Stimulated activated CD8-positive, alpha-beta memory T cell treated with anti-CD3 and anti-CD28 coated beads, Interleukin-4, amount 100 ng/mL, for 48 hours (primary cell): ENCODE results near the gene ZMYM3.
"Not testable (repeated sequence)": the region's sequence is repeated elsewhere in the genome, so short reads cannot be mapped to it uniquely, and the experiment has no call there.

Experiments used
- DNase-seq: peaks from one replicate; pipeline ENCODE4 v3.0.0-alpha.2; 2020

Gene ZMYM3

GRCh38 chrX:71254092-71254963 is at the start of gene ZMYM3:
ZMYM3 (minus strand) TSS chrX:71254140; CDS start chrX:71253255, 885 bp downstream.
- DNase-seq = peak; percentile 81

DNA sequence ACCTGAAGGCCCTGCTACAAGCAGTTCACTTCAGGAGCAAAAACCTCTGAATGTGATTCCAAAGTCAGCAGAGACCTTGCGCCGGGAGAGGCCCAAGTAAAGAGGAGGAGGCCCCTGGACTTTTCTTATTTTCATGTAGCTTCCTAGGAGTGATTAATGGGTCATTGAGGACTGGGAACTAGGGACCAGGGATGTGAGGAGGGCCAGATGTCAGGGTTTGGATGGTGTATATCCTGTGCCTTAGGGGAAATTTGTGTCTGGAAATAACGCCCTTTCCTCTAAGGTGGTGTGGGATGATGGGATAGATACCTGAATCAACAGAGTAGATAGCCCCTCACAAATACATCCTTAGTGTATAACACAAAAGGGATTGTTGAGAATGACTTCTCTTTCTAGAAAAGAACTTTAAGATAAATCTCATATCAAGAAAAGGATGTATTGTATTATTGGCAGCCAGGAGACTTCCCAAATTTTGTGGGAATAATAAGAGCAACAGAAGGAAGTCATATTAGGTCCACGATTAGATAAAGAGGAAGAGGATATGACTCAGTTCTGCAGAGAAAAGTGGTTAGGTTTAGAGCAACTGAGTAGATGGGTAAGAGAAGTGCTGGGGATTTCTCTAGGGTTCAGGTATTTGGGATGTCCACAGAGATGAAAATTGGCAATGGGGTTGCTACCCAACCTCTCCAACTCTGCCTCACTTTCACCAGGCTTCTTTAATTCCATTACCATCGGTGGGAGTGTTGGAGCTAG is 48.7 kb upstream of the ZMYM3 start:
- DNase-seq = no peak

DNA sequence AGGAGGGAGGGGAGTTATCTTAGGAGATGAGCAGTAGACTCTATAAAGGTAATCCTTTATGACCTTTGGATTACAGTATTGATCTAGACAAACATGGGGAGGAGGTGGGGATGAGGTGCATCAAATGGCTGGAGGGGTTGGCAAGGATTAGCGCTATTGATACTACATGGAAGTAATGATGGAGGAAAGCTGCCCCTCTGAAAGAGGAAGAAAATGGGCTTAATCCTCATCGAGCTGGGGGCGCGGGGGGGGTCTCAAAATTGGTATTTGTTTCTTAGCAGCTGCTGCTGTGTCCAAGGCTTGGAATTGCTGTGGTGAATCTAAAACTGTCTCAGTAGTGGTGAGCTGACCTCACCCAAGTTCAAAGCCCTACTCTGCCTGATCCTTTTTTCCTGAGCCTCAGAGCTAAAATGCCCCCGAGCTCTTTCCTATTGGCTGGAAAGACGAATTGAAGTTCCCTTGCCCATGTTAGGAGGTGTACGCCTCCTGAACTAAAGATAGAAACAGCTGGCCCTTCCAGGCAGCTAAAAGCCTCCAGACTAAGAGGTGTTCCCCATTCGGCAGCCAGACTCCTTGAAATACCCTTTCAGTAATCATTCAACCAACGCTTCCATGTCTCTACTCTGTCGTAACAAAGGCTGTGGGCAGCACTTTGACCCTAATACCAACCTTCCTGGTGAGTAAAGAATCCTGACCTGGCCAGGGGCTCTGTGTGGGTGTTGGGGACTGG is 47.4 kb upstream of the ZMYM3 start, which contains the start of gene ITGB1BP2:
TSS of gene ITGB1BP2 (plus strand) at position 556 of the 730 bp plus-strand sequence. CDS start at position 613, 57 bp downstream.
- no peak for DNase-seq

GRCh38 chrX:71300495-71300894 is 46.6 kb upstream of the ZMYM3 start:
- DNase-seq = not testable (repeated sequence)

DNA sequence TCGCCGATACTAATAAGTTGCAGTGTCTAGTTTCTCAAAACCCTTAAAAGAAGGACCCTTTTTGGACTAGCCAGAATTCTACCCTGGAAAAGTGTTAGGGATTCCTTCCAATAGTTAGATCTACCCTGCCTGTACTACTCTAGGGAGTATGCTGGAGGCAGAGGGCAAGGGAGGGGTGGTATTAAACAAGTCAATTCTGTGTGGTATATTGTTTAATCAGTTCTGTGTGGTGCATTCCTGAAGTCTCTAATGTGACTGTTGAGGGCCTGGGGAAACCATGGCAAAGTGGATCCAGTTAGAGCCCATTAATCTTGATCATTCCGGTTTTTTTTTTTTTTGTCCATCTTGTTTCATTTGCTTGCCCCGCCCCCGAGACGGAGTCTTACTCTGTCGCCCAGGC is 46.1 kb upstream of the ZMYM3 start:
- not testable (repeated sequence) for DNase-seq

DNA sequence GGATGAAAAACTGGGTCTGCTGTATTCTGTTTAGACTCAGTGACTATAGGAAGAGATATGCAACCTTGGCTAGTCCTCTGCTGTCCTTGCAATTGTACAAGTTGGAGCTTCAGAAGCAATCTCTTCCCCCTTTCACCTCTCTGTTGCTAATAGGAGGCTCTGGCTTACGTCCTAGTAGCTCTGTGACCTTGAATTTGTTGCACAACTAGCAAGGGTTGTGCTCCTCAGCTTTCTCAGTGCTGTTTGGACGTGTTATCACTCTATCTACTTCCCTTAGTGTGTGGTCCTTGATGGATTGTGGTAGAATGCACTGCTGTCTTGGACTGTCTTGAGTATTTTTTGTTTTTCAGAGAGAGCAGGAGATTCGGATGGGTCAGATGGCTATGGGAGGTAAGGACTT is 44.2 kb upstream of the ZMYM3 start:
- DNase-seq = no peak

DNA sequence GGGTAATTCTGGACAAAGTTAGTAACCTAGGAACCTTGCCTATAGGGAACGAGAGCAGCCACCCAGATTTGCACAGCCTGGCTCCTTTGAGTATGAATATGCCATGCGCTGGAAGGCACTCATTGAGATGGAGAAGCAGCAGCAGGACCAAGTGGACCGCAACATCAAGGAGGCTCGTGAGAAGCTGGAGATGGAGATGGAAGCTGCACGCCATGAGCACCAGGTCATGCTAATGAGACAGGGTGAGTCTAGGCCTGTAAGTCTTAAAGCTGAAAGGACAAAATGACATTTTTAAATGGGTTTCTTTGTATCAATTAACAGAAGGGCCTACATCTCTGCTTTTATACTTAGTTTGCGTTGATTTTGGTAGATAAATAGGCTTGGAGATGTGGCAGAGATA is 42.9 kb upstream of the ZMYM3 start:
- no peak for DNase-seq

- no peak for DNase-seq
Observed at GRCh38 chrX:71292669-71293365, 38.9 kb upstream of the ZMYM3 start.

- no peak for DNase-seq
Observed at GRCh38 chrX:71291381-71291780, 37.4 kb upstream of the ZMYM3 start.

DNA sequence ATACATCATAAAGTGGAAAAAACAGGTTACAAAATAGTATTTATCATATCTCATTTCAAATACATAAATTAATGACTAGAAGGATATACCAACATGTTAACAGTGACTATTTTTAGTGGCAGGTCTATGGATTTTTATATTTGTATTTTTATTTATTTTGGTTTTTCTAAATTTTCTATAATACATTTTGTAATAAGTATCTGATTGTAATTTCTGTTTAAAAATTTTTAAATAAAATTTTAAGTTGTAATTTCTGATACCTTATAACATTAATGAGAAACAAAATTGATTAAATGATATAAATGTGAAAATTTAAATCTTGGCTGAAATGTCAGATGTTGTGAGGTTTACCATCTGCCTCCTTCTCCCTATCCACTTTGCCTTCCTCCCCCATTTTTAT is 32.0 kb upstream of the ZMYM3 start:
- DNase-seq = no peak

- DNase-seq = peak; percentile 79
Observed at GRCh38 chrX:71283403-71284143, 29.6 kb upstream of the ZMYM3 start, which contains the start of gene NONO. NONO (plus strand) TSS chrX:71283635; CDS start chrX:71290638, 7,003 bp downstream.

DNA sequence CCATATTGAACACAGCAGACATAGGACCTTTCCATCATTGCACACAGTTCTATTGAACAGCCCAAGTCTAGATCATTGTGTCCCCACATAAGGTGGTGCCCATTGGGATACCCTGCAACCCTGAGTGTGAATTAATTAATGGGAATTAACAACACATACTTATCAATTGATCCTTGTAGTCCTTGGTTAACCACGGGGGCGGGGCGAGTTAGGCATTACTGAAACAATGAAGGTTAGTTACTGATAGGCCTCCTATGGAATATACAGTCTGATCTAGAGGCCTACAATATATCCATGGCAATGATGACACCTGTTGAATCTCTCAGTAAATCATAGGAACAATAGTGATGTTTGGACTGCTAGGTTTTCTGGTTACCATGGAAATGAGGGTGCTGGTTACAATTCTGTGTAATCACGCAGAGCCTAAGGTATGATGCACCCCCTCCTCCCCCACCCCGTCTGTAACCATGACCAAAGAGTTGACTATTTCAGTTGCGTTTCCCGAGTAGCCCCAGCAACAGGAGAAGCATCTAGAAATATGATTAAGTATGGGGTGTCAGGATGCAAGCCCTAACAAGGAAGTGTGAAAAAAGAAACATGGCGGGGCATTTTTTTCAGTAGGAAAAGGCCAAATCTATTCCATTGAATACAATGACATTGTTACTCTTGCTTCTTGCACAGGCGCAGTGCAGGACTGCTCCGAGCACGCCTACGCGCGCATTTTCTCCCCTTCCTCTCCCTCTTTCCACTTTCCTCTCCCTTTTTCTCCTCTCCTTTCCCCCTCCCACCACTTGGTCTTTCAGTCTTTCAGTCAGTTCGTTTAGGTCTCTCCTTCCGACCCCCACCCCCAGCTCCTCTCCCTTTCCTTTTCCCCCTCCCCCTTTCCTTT is 28.8 kb upstream of the ZMYM3 start:
- DNase-seq = peak; percentile 63

- not testable (repeated sequence) for DNase-seq
Observed at GRCh38 chrX:71281300-71281699, 27.4 kb upstream of the ZMYM3 start.

DNA sequence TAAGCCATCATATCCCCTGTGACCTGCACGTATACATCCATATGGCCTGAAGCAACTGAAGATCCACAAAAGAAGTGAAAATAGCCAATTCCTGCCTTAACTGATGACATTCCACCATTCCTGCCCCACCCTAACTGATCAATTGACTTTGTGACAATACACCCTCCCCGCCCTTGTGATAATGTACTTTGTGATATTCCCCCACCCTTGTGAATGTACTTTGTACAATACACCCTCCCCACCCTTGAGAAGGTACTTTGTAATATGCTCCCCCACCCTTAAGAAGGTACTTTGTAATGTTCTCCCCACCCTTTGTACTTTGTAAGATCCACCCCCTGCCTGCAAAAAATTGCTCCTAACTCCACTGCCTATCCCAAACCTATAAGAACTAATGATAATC is 18.4 kb upstream of the ZMYM3 start:
- not testable (repeated sequence) for DNase-seq

DNA sequence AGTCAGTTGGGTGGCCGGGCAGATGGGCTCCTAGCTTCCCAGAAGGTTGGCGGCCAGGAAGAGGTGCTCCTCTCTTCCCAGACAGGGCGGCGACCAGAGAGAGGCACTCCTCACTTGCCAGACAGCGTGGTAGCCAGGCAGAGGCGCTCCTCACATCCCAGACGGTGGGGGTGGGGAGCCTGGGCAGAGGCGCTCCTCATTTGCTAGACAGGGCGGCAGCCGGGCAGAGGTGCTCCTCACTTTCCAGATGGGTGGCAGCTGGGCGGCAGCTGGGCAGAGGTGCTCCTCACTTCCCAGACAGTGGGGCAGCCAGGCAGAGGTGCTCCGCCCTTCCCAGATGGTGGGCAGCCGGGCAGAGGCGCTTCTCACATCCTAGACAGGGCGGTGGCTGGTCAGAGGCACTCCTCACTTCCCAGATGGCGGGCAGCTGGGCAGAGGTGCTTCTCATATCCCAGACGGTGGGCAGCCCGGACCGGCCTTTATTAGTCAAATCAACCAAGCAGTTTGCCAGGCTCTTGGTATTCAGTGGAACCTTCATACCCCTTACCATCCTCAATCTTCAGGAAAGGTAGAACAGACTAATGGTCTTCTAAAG is 16.0 kb upstream of the ZMYM3 start:
- no peak for DNase-seq

GRCh38 chrX:71268624-71269023 is 14.7 kb upstream of the ZMYM3 start:
- not testable (repeated sequence) for DNase-seq

DNA sequence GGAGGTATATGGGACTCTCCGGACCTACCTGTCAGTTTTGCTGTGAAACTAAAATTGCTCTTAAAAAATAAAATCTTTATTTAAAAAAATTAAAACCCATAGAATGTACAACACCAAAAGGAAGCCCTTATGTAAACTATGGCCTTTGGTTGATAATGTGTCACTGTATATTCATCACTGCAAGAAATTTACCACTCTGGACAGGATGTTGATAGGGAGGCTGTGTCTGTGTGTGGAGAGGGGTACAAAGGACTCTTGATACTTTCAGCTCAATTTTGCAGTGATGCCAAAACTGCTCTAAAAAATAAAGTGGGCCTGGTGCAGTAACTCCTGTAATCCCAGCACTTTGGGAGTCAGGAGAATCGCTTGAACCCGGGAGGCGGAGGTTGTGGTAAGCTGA is 2.9 kb upstream of the ZMYM3 start:
- no peak for DNase-seq

- DNase-seq = no peak
Observed at GRCh38 chrX:71256051-71256450, 2.1 kb upstream of the ZMYM3 start.

DNA sequence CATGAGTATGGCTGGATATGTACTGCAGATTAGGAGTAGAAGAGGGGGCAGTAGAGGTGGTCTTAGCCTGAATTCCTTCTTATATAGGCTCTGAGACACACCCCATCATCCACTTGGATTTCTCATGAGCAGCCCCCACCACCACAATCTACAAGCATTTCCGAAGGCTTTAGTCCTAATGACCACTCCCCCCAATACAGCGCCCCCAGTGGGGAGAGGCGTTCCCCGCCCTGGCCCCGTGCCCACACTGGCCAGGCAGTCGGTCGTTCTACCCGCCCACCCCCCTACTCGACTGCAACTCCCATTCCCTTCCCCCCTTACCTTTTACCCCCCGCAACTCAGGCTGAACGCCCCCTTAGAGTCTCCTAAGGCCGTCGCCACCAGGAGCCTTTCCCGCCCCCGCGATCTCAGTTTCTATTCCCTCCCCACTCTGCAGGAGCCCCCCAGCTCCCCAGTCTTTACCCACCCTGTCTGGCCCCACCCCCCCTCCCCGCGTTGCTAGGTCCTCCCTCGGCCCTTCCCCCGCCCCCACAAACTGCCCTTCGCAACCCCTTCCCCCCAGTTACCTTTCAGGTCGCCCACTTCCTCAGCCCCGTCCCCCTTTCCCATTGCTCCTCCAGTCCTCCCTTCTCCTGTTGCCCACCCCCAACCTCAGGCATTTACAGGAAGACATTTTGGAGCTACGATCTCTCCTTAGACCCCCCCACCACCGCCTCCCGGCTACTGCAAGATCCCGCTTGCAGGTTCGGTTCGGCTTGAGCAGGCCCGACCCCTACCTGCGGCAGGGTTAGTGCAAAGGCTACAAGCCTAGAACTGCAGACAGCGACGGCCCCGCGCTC is 468 bp downstream of the ZMYM3 start:
- DNase-seq = peak; percentile 63
